ENCODE measurements around the gene TCF7L1.

GRCh38 chr2:85344356-85344954 lies 211.3 kb downstream of the TCF7L1 start:
- TF ChIP-seq CTCF (IDR thresholded peaks at IDR 0.05; ENCODE audit: low read length) (no peak), EZH2 (IDR thresholded peaks at IDR 0.05; ENCODE audit: borderline replicate concordance, low read length) (no peak)

Data from OCI-LY1 (cell line).